NCI-H1105 treated with DMSO at 0.1 percent for 48 hours (cell line): Measurements from ENCODE around the gene CLBA1.

Experiments
- DNase-seq: peaks from one replicate; lab custom pipeline; 2025; lab: John Stamatoyannopoulos, UW

CLBA1 gene

GRCh38 chr14:105005929-105006830, 20.6 kb downstream of the CLBA1 start:
- DNase-seq: no peak

DNA sequence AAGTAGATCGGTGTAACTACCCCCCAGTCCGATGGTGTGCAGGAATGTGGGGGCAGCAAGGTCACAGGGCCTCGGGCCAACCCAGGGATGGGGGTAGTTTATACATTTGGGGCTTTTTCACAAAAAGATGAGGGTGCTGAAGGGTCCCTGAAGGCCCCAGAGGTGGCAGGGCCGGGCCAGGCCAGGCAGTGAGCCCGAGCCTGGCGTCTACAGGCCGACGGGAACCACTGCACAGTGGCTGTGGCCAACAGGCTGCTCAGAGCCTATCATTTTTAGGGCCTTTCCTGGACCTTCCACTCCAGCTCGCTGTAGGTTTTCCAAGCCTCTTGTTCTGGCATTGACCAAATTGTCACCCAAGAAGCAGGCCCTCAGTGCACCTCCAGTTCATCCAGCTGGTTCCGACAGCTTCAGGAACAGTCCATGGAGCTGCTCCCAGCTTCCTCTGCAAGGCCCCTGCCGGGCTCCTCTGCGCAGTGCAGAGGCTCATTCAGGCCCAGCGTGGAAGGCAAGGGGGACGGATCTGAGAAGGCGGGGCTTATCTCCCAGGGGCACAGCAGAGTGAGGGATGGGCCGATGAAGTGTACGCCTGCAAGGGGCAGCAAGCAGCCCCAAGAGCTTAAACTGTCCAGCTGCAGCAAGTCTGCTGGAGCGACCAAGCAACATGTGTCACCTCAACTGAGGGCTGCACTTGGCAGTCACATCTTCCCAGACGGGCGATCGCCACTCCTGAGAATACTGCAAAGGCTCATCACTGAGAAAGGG, 21.4 kb downstream of the CLBA1 start:
- no peak for DNase-seq

- DNase-seq: no peak
Measured at GRCh38 chr14:105007593-105008264, 22.1 kb downstream of the CLBA1 start.

GRCh38 chr14:105010106-105010505, 24.5 kb downstream of the CLBA1 start:
- no peak for DNase-seq

DNA sequence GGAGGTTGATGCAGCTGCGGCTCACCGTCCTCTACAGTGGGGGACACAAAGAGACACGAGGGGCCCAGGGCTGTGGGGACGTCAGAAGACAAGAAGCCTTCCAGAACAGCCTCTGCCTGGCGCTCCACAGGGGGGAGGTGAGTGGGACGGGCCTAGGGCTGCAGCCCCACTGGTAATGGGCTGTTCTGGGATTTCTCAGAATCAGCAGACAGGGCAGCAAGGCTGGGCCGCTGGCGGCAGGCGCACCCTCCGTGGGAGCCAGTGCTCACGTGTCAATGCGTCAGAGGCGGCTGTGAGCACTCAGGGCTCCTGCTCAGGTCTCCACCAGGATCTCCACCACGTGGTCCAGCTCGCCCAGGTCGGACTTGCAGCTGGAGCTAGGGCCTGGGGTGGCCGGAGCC, 25.3 kb downstream of the CLBA1 start:
- DNase-seq: no peak

- no peak for DNase-seq
Measured at GRCh38 chr14:105011312-105011990, 25.9 kb downstream of the CLBA1 start.

DNA sequence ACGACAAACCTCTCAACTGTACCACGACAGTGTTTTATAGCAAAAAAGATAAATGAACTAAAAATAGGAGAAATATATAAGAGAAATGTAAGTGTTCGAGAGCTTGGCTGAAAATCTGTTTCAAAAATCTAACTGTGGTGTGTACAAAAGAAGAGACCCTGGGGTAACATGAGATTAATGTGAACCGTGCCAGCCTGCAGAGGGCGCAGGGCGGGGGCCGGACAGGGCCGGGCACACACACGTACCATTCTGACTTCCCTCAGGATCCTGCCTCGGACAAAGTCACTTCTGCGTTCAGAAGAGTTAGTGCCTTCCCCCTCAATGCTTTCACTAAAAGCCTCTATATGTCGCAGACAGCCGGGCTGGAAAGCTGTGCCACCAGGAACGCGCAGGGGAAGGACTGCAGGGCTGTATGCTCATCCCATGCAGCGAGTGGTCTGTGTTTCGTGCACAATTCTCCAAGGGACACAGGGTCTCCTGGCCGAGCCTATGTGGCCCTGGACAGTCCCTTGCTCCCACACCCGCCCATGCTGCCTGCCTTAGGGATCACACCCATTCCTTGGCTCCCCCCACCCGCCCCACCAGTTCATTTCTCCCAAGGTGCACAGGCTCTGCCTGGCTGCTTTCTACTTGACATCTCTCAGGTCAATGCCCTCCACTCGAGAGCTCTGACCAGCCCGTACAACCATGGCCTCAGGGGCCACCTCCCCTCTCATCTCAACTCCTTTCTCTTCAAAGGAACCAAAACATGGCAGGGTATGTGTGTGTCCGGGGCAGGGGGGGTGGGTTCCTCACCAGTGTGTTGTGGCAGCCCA, 26.8 kb downstream of the CLBA1 start:
- no peak for DNase-seq

- peak; percentile 3 for DNase-seq
Measured at GRCh38 chr14:105013150-105013785, 27.7 kb downstream of the CLBA1 start.

GRCh38 chr14:105014032-105014431, 28.4 kb downstream of the CLBA1 start:
- DNase-seq: no peak

- DNase-seq: no peak
Measured at GRCh38 chr14:105014631-105015030, 29.0 kb downstream of the CLBA1 start.

- DNase-seq: no peak
Measured at GRCh38 chr14:105015242-105015641, 29.7 kb downstream of the CLBA1 start.

DNA sequence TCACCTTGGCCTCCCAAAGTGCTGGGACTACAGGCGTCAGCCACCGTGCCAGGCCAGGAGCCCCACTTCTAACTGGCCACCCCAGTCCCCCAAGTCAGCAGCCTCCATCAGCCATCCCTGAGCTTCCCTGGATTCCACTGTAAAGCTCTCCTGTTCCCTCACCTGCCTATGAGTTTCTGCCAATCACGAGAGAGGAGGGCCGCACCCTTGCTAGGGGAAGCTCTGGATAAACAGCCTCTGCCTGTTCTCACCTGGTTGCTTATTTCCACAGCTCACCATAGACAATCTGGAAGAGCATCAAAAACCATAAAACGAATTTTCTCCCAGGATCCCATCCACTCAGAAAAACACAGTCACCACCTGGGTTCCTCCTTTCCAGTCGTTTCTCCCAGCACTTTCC, 30.3 kb downstream of the CLBA1 start:
- no peak for DNase-seq

- no peak for DNase-seq
Measured at GRCh38 chr14:105018414-105018813, 32.8 kb downstream of the CLBA1 start.

DNA sequence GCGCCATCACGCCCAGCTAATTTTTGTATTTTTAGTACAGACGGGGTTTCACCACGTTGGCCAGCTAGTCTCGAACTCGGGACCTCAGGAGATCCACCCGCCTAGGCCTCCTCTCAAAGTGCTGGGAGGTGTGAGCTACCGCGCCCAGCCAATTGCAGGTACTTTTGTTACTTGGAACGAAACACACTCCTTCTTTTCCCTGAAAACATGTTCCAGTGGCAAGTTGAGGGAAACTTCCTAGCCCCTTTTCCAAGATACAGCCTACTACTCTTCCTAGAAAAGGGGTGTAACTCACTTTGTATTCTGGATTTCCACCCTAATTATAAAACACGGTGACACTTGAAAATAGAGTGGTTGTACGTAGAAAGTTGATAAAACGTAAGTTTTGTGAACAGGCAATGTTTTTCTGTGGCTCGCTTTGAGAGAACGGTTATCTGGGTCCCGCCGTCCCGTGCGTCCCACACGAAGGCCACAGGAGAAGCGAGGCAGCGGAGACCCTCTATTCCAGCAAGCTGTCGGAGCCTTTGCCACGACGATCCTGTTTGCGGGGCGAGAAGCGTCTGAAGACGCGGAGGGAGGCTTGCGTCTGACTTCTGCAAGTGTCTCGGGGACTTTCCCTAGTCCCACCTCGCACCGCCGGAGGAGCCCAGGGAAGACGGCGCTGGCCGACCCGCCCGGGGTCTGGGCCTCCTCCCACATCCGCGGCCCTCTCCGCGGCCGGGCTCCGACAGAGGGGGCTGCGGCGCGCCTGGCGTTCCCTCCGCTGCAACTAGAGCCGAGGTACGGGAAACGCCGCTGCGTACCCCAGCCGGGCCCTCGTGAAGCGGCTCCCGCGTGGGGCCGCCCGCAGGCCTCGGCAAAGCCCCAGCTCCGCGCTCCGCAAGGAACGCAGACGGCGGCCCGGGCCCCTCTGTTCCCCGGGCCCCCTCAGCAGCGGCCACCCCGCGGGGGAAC, 34.5 kb downstream of the CLBA1 start:
- peak; percentile 19 for DNase-seq

GRCh38 chr14:105020815-105021655, 35.4 kb downstream of the CLBA1 start, which contains the start of gene CDCA4:
TSS of gene CDCA4 (minus strand) at chr14:105021083. CDS start at chr14:105011929, 9,154 bp downstream.
- DNase-seq: peak; percentile 99

DNA sequence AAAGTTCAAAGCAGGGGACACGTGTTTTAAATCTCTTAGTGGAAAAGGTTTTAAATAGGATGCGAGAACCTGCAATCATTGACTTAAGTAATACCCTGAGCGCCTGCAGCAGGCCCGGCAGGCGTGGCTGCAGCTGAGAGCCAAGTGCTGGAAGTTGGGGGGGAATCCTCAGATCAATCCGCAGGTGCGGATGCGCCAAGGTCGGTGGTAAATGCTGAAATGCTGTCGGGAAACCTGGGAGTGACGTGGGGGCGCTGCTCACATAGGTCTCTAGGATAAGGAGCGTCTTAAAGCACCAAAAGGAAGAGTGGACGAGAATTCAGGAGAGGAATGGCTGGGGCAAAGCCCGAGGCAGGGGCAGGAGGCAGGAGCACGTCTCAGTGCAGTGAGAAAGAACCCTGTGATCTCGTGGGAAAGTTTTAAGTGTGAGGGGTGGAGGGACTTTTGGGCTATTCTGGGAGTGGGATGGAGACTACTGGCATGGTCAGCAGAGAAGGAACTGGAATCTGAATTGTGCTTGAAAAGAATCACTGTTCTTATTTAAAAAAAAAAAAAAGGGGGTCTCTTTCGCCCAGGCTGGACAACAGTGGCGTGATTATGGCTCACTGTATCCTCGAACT, 36.2 kb downstream of the CLBA1 start:
- peak; percentile 65 for DNase-seq

DNA sequence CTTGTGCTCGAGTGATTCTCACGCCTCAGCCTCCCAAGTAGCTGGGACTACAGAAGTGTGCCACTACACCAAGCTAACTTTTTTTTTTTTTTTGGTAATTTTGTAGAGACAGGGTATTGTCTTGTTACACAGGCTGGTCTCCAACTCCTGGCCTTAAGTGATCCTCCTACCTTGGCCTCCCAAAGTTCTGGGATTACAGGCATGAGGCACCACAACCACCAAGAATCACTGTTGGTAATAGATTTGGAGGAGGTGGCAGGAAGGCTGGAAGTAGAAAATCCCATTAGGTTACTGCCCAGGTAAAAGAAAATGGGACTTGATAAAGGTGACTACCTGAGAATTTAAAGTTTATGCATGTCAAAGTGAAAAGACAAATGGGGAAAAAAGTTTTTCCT, 36.7 kb downstream of the CLBA1 start:
- no peak for DNase-seq

DNA sequence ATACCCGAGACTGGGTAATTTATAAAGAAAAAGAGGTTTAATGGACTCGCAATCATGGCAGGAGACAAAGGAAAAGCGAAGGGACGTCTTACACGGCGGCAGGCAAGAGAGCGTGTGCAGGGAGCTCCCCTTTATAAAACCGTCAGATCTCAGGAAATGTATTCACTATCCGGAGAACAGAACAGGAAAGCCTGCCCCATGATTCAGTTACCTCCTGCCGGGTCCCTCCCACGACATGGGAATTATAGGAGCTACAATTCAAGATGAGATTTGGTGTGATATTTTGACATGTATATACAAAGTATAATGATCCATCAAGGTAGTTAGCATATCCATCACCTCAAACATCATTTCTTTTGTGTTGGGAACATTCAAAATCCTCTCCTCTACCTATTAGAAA, 37.6 kb downstream of the CLBA1 start:
- no peak for DNase-seq
